Kidney (tissue), 14 donors: ENCODE data around the gene GMDS. TPM values are rescaled to one million over a fixed set of nuclear protein-coding genes. Genes with fewer than 3 reads are reported as not detected.

ENCODE experiments used
- DNase-seq, 5 donors: peaks; one replicate each; pipeline ENCODE4 v3.0.0-alpha.2; 2013 to 2020
- FAIRE-seq: peaks from 2 replicates; lab custom pipeline; 2012; peaks lifted over from hg19 to GRCh38; lab: Jason Lieb, UNC
- H3K27ac ChIP-seq, 2 donors: one replicate each; pipeline ENCODE4 v1.7.0; 2013; ENCODE audit warnings: low read depth in 2 of 2, low read length in 2 of 2, inconsistent platforms in 1 of 2
- H3K27me3 ChIP-seq: one replicate; pipeline ENCODE4 v1.7.1; 2013; ENCODE audit warnings: low read length, inconsistent platforms; ENCODE audit not compliant: control insufficient read depth, insufficient read depth
- H3K36me3 ChIP-seq, 3 donors: one replicate each; pipeline versions ENCODE4 v1.7.0 to v1.7.1; 2013; ENCODE audit warnings: low read length in 3 of 3, control low read depth in 1 of 3, inconsistent platforms in 1 of 3; ENCODE audit not compliant: insufficient read depth in 3 of 3, control insufficient read depth in 2 of 3
- H3K4me1 ChIP-seq, 3 donors: one replicate each; pipeline versions ENCODE4 v1.7.0 to v1.7.1; 2013; ENCODE audit warnings: low read length in 3 of 3, inconsistent platforms in 1 of 3, low read depth in 1 of 3; ENCODE audit not compliant: control insufficient read depth in 2 of 3, insufficient read depth in 2 of 3
- H3K4me3 ChIP-seq, 3 donors: one replicate each; pipeline versions ENCODE4 v1.7.0 to v1.8.1; 2013; ENCODE audit warnings: low read length in 3 of 3, control low read depth in 1 of 3, inconsistent platforms in 1 of 3
- H3K9ac ChIP-seq, 3 donors: one replicate each; pipeline versions ENCODE4 v1.7.0 to v1.7.1; 2013; ENCODE audit warnings: low read length in 3 of 3, control low read depth in 1 of 3, inconsistent platforms in 1 of 3
- H3K9me3 ChIP-seq, 3 donors: one replicate each; pipeline versions ENCODE4 v1.7.0 to v1.7.1; 2013; ENCODE audit warnings: low read length in 3 of 3, control low read depth in 1 of 3, inconsistent platforms in 1 of 3; ENCODE audit not compliant: control insufficient read depth in 2 of 3, insufficient read depth in 1 of 3
- intact Hi-C: fragments of 100-400 bp; cut with DNase I; formaldehyde crosslinking; loops from one replicate; pipeline ENCODE4 v1.11.1; 2022
- polyA plus RNA-seq: library from polyadenylated mRNA; stranded (reverse); fragments of 350-450 nt; fragmentation: Illumina TruSeq; extraction: RNeasy Lipid Tissue Mini Kit (QIAGEN cat#74804); gene quantifications from one replicate; pipeline ENCODE4 v1.2.3, GENCODE V29; 2014; ENCODE audit warnings: low read depth, low replicate concordance; ENCODE audit not compliant: insufficient read depth
- total RNA-seq: library from RNA; stranded (reverse); fragmentation: NEBNext Ultra II Directional; extraction: Animal tissue kit (Norgen Biotek cat#: 25700); gene quantifications from one replicate; pipeline ENCODE4 v1.2.1, GENCODE V29; 2021
- TF ChIP-seq, protein P1 (sequence below): IDR thresholded peaks from 3 replicates; pipeline ENCODE4 v1.5.1; 2012; ENCODE audit warnings: mild to moderate bottlenecking, moderate library complexity, borderline replicate concordance; ENCODE audit not compliant: insufficient read depth; ENCODE audit errors: extremely low read depth
- donor health status: control.
- donor health status: control.
- donor health status: control.
- donor health status: control.
- donor health status: control.
- donor health status: DM: yes; HTN: yes; CAD: no.
- donor health status: Normal renal cell carcinoma (clear cell type).

The GMDS gene
- total and polyA plus RNA-seq, 2 donors from 2014 or later: 49.6 to 63.7 TPM

DNA sequence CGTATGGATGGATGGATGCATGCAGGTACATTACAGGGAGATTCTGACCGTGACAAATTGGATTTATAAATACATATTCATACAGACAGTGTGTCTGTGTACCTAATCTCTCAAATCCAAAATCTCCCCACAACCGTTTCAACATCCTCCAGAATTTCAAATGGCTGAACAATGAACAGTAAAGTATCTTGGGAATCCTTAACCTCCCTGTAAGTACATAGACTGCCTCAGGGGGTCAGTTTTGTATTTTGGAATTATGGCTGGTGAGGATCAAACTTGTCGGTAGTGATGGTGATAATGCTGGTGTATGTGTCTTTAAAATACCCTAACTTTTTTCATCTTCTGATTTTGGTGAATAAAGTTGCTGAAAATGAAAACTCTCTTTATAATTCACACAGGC, 389.5 kb downstream of the GMDS start:
- TF ChIP-seq, protein P1, sequence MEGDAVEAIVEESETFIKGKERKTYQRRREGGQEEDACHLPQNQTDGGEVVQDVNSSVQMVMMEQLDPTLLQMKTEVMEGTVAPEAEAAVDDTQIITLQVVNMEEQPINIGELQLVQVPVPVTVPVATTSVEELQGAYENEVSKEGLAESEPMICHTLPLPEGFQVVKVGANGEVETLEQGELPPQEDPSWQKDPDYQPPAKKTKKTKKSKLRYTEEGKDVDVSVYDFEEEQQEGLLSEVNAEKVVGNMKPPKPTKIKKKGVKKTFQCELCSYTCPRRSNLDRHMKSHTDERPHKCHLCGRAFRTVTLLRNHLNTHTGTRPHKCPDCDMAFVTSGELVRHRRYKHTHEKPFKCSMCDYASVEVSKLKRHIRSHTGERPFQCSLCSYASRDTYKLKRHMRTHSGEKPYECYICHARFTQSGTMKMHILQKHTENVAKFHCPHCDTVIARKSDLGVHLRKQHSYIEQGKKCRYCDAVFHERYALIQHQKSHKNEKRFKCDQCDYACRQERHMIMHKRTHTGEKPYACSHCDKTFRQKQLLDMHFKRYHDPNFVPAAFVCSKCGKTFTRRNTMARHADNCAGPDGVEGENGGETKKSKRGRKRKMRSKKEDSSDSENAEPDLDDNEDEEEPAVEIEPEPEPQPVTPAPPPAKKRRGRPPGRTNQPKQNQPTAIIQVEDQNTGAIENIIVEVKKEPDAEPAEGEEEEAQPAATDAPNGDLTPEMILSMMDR: no peak
- Histone ChIP-seq H3K9me3 (no peaks in the 10 kb centered on the region), H3K27me3 (no peaks in the 10 kb centered on the region), H3K36me3 (no peaks in the 10 kb centered on the region), H3K27ac (no peak overlapping the region), H3K4me1 (peaks cover 0 to 1% (median 0%) of the 10 kb centered on the region in 3 donors), H3K4me3 (no peak overlapping the region), H3K9ac (no peak overlapping the region)
- intact Hi-C loops: no loop called here
- DNase-seq (no peak), FAIRE-seq (no peak)

DNA sequence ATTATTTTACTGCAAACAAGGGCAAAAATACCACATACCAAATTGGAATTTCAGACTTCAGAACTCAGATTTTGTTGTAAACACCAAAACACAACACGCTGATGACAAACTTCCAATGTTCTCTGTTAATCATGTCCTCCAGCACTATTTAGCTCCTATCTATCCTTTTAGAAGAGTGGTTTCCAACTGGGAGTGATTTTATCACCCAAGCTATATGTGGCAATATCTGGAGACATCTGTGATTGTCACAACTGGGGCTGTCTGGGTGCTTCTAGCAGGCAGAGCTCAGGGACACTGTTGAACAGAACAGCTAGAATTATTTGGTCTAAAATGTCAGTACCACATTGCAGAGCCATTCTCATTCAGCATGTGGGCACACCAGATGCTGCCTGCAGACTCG, 391.1 kb downstream of the GMDS start:
- H3K36me3 ChIP-seq: no peaks in the 10 kb centered on the region

DNA sequence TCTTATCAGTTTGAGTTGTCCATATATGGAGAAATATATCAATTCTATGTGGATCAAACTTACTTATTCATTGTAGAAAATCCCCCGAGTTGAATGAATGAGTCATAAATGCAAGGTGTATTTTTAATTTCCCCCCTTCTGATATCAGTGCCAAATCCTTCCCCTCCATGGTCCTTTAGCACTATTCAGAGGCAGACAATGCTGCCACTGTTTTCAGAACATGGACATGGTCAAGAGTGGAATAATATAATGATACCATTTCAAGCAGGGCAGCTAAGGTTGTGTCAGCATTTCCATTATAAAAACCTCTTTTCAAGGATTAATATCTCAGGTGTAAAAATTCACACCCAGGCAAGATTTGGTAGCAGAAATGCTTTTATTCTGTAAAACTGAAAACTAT, 391.6 kb downstream of the GMDS start:
- FAIRE-seq (no peak), DNase-seq (no peak)
- Histone ChIP-seq H3K27ac (no peak overlapping the region), H3K9me3 (no peaks in the 10 kb centered on the region), H3K36me3 (no peaks in the 10 kb centered on the region), H3K27me3 (no peaks in the 10 kb centered on the region), H3K9ac (no peak overlapping the region), H3K4me1 (peaks cover 0 to 10% (median 0%) of the 10 kb centered on the region in 3 donors), H3K4me3 (no peak overlapping the region)
- intact Hi-C loops: no loop called here
- TF ChIP-seq, protein P1: no peak

More for the DNA sequence above, 391.1 kb downstream of the GMDS start:
- Histone ChIP-seq H3K27ac (no peak overlapping the region), H3K9ac (no peak overlapping the region), H3K27me3 (no peaks in the 10 kb centered on the region), H3K9me3 (no peaks in the 10 kb centered on the region), H3K4me3 (no peak overlapping the region), H3K4me1 (peaks cover 0 to 10% (median 0%) of the 10 kb centered on the region in 3 donors)
- no peak for DNase-seq
- TF ChIP-seq, protein P1: no peak
- FAIRE-seq: no peak
- intact Hi-C loops: no loop called here
